WERI-Rb-1 (cell line): ENCODE data around the gene HUWE1.

Source experiments
- DNase-seq: peaks from one replicate; pipeline ENCODE4 v3.0.0-alpha.2; 2020
- H3K27ac ChIP-seq: fragments of 250-450 bp; sonication (Bioruptor Pico); 2 replicates; pipeline ENCODE4 v1.5.1; 2020; ENCODE audit warnings: mild to moderate bottlenecking, moderate library complexity
- H3K27me3 ChIP-seq: fragments of 250-450 bp; sonication (Bioruptor Pico); 2 replicates; pipeline ENCODE4 v1.5.1; 2021; ENCODE audit warnings: mild to moderate bottlenecking, low read depth, moderate library complexity; ENCODE audit not compliant: insufficient read depth, severe bottlenecking
- H3K36me3 ChIP-seq: fragments of 250-450 bp; sonication (Bioruptor Pico); 2 replicates; pipeline ENCODE4 v1.5.1; 2020; ENCODE audit warnings: mild to moderate bottlenecking, moderate library complexity
- H3K4me3 ChIP-seq: 2 replicates; pipeline ENCODE4 v1.5.1; 2011; ENCODE audit warnings: low read depth, mild to moderate bottlenecking, control low read depth, low read length
- H3K9me3 ChIP-seq: fragments of 250-450 bp; sonication (Bioruptor Pico); 2 replicates; pipeline ENCODE4 v1.5.1; 2021; ENCODE audit warnings: mild to moderate bottlenecking, moderate library complexity; ENCODE audit not compliant: severe bottlenecking
- CTCF ChIP-seq: IDR thresholded peaks from 2 replicates; pipeline ENCODE4 v1.5.1; 2011; ENCODE audit warnings: low read depth, mild to moderate bottlenecking, control low read depth, inconsistent platforms, low read length

Gene HUWE1

GRCh38 chrX:53713987-53714579 is 27.6 kb upstream of the HUWE1 start:
- Histone ChIP-seq H3K36me3 (no peaks in the 10 kb centered on the region), H3K9me3 (no peaks in the 10 kb centered on the region), H3K4me3 (no peak overlapping the region), H3K27me3 (peaks cover 33% of the 10 kb centered on the region), H3K27ac (no peak overlapping the region)
- DNase-seq: no peak
- no peak for TF ChIP-seq CTCF

- no peaks in the 10 kb centered on the region for H3K9me3 ChIP-seq
- H3K36me3 ChIP-seq: no peaks in the 10 kb centered on the region
- H3K27ac ChIP-seq: no peak overlapping the region
- peaks cover 34% of the 10 kb centered on the region for H3K27me3 ChIP-seq
- TF ChIP-seq CTCF: no peak
- no peak for DNase-seq
- H3K4me3 ChIP-seq: no peak overlapping the region
Observed at GRCh38 chrX:53711436-53711835, 24.9 kb upstream of the HUWE1 start.

- no peak for TF ChIP-seq CTCF
- Histone ChIP-seq H3K9me3 (no peaks in the 10 kb centered on the region), H3K27me3 (peaks cover 23% of the 10 kb centered on the region), H3K4me3 (no peak overlapping the region), H3K36me3 (no peaks in the 10 kb centered on the region), H3K27ac (no peak overlapping the region)
- no peak for DNase-seq
Observed at GRCh38 chrX:53704854-53705253, 18.3 kb upstream of the HUWE1 start.

GRCh38 chrX:53704294-53704693 is 17.8 kb upstream of the HUWE1 start:
- DNase-seq: no peak
- TF ChIP-seq CTCF: no peak
- Histone ChIP-seq H3K4me3 (no peak overlapping the region), H3K36me3 (no peaks in the 10 kb centered on the region), H3K27me3 (peaks cover 19% of the 10 kb centered on the region), H3K9me3 (no peaks in the 10 kb centered on the region), H3K27ac (no peak overlapping the region)

GRCh38 chrX:53695946-53696549 is 9.5 kb upstream of the HUWE1 start:
- no peak for DNase-seq
- no peak for TF ChIP-seq CTCF
- H3K27me3 ChIP-seq: peaks cover 6% of the 10 kb centered on the region
- H3K27ac ChIP-seq: no peak overlapping the region
- H3K4me3 ChIP-seq: no peak overlapping the region
- H3K9me3 ChIP-seq: no peaks in the 10 kb centered on the region
- H3K36me3 ChIP-seq: no peaks in the 10 kb centered on the region

- DNase-seq: no peak
- Histone ChIP-seq H3K27ac (no peak overlapping the region), H3K36me3 (no peaks in the 10 kb centered on the region), H3K27me3 (peaks cover 6% of the 10 kb centered on the region), H3K4me3 (no peak overlapping the region), H3K9me3 (no peaks in the 10 kb centered on the region)
- no peak for TF ChIP-seq CTCF
Observed at GRCh38 chrX:53694642-53695041, 8.1 kb upstream of the HUWE1 start.
